Amniotic stem cell (primary cell): ENCODE measurements around the gene SLC45A1.
A peak's percentile ranks its signal among the peaks of the same experiment; 100 is the strongest.
"Not testable (repeated sequence)": the region's sequence is repeated elsewhere in the genome, so short reads cannot be mapped to it uniquely, and the experiment has no call there.

ENCODE experiments used
- DNase-seq: peaks from one replicate; lab custom pipeline; 2025; lab: John Stamatoyannopoulos, UW

Gene SLC45A1

GRCh38 chr1:8367571-8368194, 49.8 kb downstream of the SLC45A1 start:
- no peak for DNase-seq

GRCh38 chr1:8368956-8369639, 51.2 kb downstream of the SLC45A1 start:
- DNase-seq, result no peak

- DNase-seq, result no peak
These were observed 52.4 kb downstream of the SLC45A1 start for GRCh38 chr1:8370046-8370881.

DNA sequence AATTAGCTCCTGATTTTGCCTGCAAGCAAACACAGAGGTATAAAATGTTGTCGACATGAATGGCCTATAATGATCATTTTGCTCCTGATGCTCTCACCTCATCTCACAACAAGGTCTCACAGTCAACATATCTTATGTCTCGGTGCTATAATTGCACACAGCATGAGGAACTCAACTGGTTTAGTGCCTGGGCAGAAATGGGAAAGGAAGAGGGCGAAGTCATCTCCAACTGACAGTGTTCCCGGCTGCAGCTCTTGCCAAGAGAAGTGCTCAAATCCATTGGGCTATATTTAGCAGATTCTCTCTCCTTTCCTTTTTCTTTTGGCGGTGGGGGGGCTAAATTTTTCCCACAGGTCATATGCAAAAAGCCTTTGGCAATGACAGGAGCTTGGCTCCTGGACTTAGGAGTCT, 53.0 kb downstream of the SLC45A1 start:
- no peak for DNase-seq

DNA sequence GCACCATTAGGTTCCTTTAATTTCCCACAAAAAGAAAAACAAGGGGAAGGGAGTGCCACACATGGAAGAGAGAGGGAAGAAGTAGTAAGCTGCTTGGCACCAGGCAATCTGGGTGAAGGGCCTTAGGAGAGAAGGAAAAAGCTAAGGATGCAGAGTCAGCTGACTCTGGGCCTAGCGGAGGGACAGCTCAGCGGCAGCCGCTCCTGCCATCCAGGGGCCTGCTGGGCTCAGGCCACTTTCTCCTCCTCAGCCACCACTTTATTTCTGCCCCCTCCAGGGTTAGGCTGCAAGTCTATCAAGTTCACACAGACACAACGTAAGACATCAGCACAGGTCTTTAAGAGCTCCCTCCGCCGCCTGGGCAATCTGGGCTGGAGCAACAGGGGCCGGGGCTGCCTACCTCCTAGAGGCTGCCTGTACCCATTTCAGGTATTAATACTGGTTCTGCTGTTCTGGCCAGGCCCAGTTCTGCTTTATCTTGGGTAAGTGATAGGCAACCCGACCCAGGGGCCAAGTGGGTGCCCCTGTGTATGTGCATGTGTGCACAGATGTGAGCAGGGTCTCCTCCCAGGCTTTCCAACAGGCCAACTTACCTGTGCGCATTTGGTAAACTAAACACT, 53.6 kb downstream of the SLC45A1 start:
- no peak for DNase-seq

GRCh38 chr1:8373125-8373524, 55.2 kb downstream of the SLC45A1 start:
- no peak for DNase-seq

DNA sequence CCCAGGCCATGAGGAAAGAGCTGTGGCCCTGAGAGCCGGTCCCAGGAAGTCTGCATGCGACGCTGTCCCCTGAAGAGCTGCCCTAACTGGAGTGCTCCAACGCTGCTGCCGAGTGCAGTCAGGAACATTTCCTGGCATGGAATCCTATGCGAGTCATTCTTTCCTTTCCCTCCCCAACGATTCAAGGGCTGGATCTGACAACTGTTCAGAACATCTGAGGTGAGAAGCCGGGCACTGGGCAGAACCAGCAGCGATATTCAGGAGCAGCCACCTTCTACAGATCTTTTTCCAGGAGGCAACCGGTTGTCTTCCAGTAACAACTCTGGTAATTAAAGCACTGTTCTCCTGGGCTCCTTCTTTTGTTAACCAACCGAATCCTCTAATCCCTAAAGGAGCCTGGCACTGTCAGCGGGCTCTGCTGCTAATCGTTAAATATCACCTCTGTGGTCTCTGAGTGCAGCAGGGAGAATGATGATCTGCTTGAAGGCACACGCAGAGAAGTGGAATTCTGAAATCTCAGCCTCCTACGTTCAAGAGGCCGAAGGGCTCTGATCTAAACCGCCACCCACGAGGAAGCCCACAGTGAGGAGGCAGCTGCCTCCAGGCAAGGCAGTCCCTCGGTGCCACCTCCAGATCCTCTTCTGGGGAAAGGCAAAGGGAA, 55.8 kb downstream of the SLC45A1 start:
- DNase-seq, result peak; percentile 69

- DNase-seq, result no peak
These were observed 56.4 kb downstream of the SLC45A1 start for GRCh38 chr1:8374356-8374755.

GRCh38 chr1:8374812-8375211, 56.9 kb downstream of the SLC45A1 start:
- no peak for DNase-seq

GRCh38 chr1:8376358-8376840, 58.5 kb downstream of the SLC45A1 start:
- no peak for DNase-seq

DNA sequence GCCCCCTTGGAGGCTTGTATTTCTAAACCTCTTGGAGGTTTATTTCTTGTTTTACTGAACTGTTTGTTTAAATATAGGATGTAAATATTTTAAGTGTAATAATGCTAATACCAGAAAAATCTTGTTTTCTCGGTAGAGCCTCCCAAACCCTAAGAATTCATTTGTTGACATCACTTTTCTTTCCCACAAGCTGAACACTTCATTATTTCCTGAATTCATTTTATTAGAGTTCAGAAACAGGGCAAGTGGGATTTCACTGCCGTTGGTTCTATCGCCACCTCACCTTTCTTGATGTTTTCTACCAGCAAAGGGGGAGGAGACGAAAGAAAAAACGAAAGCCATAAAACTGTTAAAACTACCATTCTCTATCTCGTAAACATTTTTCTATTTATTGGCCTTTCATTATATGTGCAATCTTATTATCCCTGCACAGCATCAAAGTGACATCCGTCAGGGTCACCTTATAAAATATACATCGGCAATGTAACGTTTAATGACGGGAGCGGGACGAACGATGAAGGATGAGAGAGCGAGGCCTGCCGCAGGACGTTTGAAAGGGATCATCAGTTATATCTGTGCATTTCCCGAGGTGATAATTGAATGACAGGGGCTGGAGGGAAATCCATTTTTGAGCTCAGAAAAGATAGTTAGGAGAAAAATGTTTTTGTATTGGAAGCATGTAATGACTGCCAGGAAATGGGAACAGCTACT, 59.5 kb downstream of the SLC45A1 start:
- no peak for DNase-seq

DNA sequence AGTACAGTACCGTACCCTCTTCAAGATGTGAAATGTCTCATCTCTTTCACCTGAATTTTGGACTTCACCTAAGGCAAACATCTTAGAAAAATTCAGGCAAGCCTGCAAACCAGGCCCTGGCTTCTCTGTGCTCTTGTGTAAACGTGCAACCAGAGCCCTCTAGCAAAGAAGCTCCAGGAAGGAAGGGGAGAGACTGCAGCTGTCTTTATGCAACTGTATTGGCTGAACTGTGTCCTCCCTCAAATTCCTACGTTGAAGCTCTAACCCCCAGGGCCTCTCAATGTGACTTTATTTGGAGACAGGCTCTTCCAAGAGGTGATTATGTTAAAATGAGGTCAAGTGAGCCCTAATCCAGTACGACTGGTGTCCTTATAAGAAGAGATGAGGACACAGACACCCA, 60.3 kb downstream of the SLC45A1 start:
- DNase-seq, result no peak

GRCh38 chr1:8378981-8379470, 61.1 kb downstream of the SLC45A1 start:
- DNase-seq, result no peak

- DNase-seq, result no peak
These were observed 61.7 kb downstream of the SLC45A1 start for GRCh38 chr1:8379513-8380186.

DNA sequence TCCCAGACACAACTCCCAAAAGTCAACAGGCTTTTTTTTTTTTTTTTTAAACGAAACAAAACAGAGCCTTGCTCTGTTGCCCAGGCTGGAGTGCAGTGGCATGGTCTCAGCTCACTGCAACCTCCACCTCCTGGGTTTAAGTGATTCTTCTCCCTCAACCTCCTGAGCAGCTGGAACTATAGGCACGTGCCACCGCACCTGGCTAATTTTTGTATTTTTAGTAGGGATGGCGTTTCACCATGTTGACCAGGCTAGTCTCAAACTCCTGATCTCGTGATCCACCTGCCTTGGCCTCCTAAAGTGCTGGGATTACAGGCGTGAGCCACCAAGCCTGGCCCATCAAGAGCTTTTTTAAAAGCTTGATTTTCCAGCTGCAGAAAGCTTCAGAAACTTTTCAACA, 62.4 kb downstream of the SLC45A1 start:
- DNase-seq, result not testable (repeated sequence)

DNA sequence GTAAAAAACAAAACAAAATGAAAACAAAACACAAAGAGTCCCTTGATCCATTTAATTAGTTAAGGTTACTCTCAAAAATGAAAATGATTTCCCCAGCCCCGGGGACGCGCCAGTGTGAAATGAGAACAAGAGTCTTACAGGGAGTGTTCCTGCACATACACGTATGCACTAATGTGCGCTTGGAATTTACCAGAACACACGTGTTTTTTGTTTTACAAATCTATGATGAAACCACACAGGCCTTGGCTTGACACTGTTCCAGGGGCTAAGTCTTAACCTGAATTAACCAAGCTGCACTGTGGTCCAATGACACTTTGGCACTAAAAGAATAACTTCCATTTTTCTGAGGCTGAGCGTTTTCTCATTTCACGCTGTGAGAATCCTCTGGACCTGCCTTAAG, 63.7 kb downstream of the SLC45A1 start:
- no peak for DNase-seq

DNA sequence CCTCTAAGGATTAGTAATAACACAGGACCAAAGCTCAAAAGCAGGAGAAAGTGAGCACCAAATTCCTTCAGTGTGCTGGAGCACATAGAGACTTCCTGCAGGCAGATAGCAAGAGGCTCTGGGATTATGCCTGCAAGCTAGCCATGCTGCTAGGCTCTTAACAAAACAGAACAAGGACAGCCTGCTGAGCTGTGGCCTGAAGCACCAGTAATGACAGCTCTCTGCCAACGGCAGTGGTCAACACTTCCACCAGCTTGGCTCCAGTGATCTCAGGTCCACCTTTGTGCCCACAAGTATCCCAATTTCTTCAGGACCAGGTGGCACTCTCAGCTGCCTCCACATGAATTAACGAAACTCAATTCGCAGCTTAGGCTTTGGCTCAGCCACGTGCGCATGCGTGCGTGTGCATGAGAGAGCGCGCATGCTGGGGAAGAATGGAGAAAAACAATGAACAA, 64.2 kb downstream of the SLC45A1 start:
- DNase-seq, result peak; percentile 4

DNA sequence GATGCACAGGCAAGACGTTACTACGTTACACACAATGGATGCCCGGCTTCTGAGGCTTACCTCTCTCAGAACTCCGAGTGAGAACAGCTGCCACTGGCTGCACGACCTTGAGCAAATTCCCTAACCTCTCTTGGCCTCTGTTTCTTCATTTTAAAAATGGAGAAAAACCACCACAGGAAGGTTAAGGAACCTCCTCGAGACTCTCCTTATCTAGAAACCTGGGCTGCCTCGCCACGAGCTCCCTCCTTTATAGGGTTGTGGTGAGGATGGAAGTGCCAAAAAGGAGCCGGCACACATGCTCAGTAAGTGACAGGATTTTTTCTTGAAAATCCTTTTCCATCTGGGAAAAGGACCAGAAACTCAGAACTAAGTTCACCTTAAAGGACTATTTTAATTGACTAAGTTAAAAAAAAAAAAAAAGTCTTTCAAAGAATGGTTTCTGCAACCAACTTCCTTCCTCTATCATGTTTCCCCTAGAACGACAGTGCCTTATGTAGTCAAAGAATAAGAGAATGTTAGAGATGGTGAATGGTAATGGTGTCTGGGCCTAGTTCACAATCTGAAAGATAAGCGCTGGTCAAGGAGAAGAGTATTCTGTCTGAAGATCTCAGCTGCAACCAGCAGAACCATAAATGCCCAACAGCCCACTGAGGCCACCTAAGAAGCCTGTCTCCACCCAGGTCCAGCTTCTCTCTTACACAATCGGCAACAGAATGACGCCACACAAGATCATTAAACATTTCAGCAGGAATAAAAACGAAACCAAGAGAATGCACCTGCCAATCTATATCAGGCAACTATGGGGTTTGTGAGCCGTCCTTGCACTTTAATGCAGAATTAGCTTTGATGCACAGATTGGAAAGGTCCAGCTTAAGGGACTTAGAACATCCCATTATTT, 64.9 kb downstream of the SLC45A1 start:
- no peak for DNase-seq

DNA sequence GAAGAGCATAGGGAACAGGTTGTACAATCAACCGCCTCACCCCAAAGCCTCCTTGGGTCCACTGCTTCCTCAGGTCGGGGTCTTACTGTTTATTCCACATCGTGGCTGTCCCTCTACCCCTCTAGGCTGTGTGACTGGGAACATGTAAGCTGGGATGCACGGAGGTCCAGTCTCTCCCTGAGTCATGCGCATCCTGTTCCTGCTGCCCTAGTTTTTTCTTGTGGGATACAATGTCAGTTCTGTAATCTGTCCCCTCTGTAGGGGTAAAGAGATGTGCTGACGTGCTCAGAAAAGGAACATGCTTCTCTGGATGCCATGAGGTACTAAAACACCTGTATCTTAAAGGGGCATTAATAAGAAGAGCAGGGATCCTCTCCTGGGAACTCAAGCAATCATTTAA, 66.2 kb downstream of the SLC45A1 start:
- no peak for DNase-seq
